ENCODE measurements around the gene CKS1B. TPM values are rescaled to one million over a fixed set of nuclear protein-coding genes. Genes with fewer than 3 reads are reported as not detected.

CKS1B gene
- polyA plus RNA-seq, 2 of the 4 experiments (the other 2 are of a cell fraction), result 356 to 725 TPM

DNA sequence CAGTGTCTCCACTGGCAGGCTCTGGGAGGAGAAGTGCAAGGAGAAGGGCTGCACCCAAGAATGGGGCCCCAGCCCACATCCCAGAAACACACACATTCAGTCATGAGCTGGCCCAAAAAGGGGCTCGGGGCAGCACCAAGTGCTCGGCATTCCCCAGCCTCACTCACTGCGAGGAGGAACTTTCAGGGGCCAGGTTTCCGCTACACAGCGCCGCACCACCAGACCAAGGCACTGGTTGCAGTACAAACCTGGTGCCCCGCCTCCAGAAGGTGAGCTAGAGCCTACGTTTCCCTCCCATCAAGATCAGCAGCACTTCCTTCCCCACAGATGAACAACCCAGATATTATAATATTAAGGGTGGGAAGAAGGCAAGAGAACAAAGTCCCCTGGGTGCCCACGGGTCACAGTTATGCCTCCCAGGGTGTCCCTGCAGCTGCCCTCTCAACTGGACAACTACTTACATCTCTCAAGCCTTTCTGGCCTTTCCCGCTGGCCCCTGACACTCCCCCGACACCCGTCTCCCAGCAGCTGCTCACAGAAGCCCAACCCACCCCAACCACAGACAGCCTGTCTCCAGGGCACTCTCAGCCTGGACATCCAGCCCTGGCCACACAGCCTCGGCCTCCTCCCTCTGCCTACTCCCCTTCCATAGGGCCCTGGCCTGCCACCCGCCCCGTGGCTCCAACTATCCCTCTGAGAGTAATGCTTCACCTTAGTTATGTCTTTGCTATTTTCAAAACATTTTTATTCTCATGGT, 22.4 kb upstream of the CKS1B start:
- Histone ChIP-seq H3K4me2 (no peak overlapping the region), H3K9me3 (no peaks in the 10 kb centered on the region), H3K4me1 (peaks cover 15% of the 10 kb centered on the region), H3K4me3 (no peak overlapping the region), H3K27ac (no peak overlapping the region)
- no peak for DNase-seq (ENCODE audit: low read depth in 1 of 2, low spot score in 1 of 2)
- FAIRE-seq, result no peak
- ChIA-PET CTCF (interaction anchor here (1.1 to 3.0 kb wide), 4 partner anchors 9 to 392 kb away, joined by 3 to 19 read pairs (median 6); partner anchors contain the start of genes PMVK and PYGO2), POLR2A (no interaction called here)
- TF ChIP-seq, protein P1, sequence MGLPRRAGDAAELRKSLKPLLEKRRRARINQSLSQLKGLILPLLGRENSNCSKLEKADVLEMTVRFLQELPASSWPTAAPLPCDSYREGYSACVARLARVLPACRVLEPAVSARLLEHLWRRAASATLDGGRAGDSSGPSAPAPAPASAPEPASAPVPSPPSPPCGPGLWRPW (IDR thresholded peaks at IDR 0.05), result no peak
- TF ChIP-seq NFE2L2 (conservative IDR thresholded peaks at IDR 0.05; ENCODE audit: low read length), result no peak
- TF ChIP-seq NR3C1 (IDR thresholded peaks at IDR 0.05), result no peak
- TF ChIP-seq ZSCAN20 (CRISPR knock-in tag; IDR thresholded peaks at IDR 0.05), result no peak
- no peak for TF ChIP-seq ESRRA (IDR thresholded peaks at IDR 0.05; ENCODE audit: borderline replicate concordance, low read length)
- no peak for TF ChIP-seq JUNB (IDR thresholded peaks at IDR 0.05)
- TF ChIP-seq JUN (IDR thresholded peaks at IDR 0.05), result no peak
- no peak for TF ChIP-seq RAD21 (conservative IDR thresholded peaks at IDR 0.05 in 1 of 2, IDR thresholded peaks at IDR 0.05 in 1 of 2)
- no peak for TF ChIP-seq EP300 (IDR thresholded peaks at IDR 0.05)
- TF ChIP-seq RCOR1 (IDR thresholded peaks at IDR 0.05; ENCODE audit: low read depth, low read length), result no peak
- TF ChIP-seq EHMT2 (IDR thresholded peaks at IDR 0.05; ENCODE audit: low read depth), result no peak
- TF ChIP-seq, protein P2, sequence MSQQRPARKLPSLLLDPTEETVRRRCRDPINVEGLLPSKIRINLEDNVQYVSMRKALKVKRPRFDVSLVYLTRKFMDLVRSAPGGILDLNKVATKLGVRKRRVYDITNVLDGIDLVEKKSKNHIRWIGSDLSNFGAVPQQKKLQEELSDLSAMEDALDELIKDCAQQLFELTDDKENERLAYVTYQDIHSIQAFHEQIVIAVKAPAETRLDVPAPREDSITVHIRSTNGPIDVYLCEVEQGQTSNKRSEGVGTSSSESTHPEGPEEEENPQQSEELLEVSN (IDR thresholded peaks at IDR 0.05; ENCODE audit: borderline replicate concordance, low read depth), result no peak
- TF ChIP-seq, protein P3, sequence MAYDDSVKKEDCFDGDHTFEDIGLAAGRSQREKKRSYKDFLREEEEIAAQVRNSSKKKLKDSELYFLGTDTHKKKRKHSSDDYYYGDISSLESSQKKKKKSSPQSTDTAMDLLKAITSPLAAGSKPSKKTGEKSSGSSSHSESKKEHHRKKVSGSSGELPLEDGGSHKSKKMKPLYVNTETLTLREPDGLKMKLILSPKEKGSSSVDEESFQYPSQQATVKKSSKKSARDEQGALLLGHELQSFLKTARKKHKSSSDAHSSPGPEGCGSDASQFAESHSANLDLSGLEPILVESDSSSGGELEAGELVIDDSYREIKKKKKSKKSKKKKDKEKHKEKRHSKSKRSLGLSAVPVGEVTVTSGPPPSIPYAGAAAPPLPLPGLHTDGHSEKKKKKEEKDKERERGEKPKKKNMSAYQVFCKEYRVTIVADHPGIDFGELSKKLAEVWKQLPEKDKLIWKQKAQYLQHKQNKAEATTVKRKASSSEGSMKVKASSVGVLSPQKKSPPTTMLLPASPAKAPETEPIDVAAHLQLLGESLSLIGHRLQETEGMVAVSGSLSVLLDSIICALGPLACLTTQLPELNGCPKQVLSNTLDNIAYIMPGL (CRISPR knock-in tag; IDR thresholded peaks at IDR 0.05; ENCODE audit: borderline replicate concordance), result no peak
- TF ChIP-seq, protein P4, sequence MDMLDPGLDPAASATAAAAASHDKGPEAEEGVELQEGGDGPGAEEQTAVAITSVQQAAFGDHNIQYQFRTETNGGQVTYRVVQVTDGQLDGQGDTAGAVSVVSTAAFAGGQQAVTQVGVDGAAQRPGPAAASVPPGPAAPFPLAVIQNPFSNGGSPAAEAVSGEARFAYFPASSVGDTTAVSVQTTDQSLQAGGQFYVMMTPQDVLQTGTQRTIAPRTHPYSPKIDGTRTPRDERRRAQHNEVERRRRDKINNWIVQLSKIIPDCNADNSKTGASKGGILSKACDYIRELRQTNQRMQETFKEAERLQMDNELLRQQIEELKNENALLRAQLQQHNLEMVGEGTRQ (IDR thresholded peaks at IDR 0.05), result no peak
- TF ChIP-seq POLR2A (IDR thresholded peaks at IDR 0.05; ENCODE audit: low read length), result no peak
- TF ChIP-seq MAFK (IDR thresholded peaks at IDR 0.05; ENCODE audit: partially characterized antibody), result no peak
- no peak for TF ChIP-seq CHD4 (IDR thresholded peaks at IDR 0.05; ENCODE audit: borderline replicate concordance)
- no peak for TF ChIP-seq TFCP2L1 (CRISPR knock-in tag; IDR thresholded peaks at IDR 0.05)
- no peak for TF ChIP-seq RFX5 (IDR thresholded peaks at IDR 0.05)
- ATAC-seq, result no peak
- 79% methylated on average over 15 of the region's 15 CpGs for WGBS (ENCODE audit: missing lambda C conversion rate)

DNA sequence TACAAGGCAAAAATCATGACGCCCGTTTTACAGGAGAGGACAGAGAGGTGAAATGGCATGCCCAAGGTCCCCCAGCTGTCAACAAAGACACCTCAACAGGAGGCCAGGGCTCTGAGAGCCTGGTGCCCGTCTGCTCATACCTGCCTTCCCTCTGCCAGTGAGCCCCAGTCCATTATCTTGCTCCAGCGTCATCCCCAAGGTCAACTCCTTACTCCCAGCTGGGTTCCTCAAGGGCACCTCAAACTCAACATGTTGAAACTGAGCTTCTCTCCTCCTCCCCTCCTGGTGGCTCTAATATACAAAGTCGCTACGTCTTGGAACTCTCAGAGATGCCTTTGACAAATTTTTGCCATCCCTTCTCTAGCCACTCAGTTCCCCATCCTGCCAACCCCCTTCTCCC, 21.8 kb upstream of the CKS1B start:
- Histone ChIP-seq H3K4me1 (peaks cover 20% of the 10 kb centered on the region), H3K4me2 (no peak overlapping the region), H3K9me3 (no peaks in the 10 kb centered on the region), H3K27ac (no peak overlapping the region), H3K4me3 (no peak overlapping the region)
- 75% methylated on average over 6 of the region's 6 CpGs for WGBS (ENCODE audit: missing lambda C conversion rate)
- DNase-seq (ENCODE audit: low read depth in 1 of 2, low spot score in 1 of 2) (no peak), FAIRE-seq (no peak), ATAC-seq (no peak)
- POLR2A ChIA-PET, result no interaction called here
- CTCF ChIA-PET, result interaction anchor here (1.0 to 3.0 kb wide), 4 partner anchors 9 to 393 kb away, joined by 3 to 19 read pairs (median 6); partner anchors contain the start of genes PMVK and PYGO2
- TF ChIP-seq RCOR1 (IDR thresholded peaks at IDR 0.05; ENCODE audit: low read depth, low read length), result no peak
- no peak for TF ChIP-seq NR3C1 (IDR thresholded peaks at IDR 0.05)
- TF ChIP-seq NPAS2 (CRISPR knock-in tag; IDR thresholded peaks at IDR 0.05; ENCODE audit: borderline replicate concordance), result no peak
- TF ChIP-seq, protein P5, sequence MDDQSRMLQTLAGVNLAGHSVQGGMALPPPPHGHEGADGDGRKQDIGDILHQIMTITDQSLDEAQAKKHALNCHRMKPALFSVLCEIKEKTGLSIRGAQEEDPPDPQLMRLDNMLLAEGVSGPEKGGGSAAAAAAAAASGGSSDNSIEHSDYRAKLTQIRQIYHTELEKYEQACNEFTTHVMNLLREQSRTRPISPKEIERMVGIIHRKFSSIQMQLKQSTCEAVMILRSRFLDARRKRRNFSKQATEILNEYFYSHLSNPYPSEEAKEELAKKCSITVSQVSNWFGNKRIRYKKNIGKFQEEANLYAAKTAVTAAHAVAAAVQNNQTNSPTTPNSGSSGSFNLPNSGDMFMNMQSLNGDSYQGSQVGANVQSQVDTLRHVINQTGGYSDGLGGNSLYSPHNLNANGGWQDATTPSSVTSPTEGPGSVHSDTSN (IDR thresholded peaks at IDR 0.05), result no peak
- TF ChIP-seq NFE2L2 (conservative IDR thresholded peaks at IDR 0.05; ENCODE audit: low read length), result no peak
- no peak for TF ChIP-seq CEBPB (IDR thresholded peaks at IDR 0.05)
- TF ChIP-seq, protein P6, sequence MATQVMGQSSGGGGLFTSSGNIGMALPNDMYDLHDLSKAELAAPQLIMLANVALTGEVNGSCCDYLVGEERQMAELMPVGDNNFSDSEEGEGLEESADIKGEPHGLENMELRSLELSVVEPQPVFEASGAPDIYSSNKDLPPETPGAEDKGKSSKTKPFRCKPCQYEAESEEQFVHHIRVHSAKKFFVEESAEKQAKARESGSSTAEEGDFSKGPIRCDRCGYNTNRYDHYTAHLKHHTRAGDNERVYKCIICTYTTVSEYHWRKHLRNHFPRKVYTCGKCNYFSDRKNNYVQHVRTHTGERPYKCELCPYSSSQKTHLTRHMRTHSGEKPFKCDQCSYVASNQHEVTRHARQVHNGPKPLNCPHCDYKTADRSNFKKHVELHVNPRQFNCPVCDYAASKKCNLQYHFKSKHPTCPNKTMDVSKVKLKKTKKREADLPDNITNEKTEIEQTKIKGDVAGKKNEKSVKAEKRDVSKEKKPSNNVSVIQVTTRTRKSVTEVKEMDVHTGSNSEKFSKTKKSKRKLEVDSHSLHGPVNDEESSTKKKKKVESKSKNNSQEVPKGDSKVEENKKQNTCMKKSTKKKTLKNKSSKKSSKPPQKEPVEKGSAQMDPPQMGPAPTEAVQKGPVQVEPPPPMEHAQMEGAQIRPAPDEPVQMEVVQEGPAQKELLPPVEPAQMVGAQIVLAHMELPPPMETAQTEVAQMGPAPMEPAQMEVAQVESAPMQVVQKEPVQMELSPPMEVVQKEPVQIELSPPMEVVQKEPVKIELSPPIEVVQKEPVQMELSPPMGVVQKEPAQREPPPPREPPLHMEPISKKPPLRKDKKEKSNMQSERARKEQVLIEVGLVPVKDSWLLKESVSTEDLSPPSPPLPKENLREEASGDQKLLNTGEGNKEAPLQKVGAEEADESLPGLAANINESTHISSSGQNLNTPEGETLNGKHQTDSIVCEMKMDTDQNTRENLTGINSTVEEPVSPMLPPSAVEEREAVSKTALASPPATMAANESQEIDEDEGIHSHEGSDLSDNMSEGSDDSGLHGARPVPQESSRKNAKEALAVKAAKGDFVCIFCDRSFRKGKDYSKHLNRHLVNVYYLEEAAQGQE (IDR thresholded peaks at IDR 0.05), result no peak
- no peak for TF ChIP-seq TP53 (CRISPR knock-in tag; IDR thresholded peaks at IDR 0.05)
- TF ChIP-seq HDAC2 (IDR thresholded peaks at IDR 0.05), result no peak
- no peak for TF ChIP-seq HOXA7 (CRISPR knock-in tag; IDR thresholded peaks at IDR 0.05)
- TF ChIP-seq FOSB (CRISPR knock-in tag; IDR thresholded peaks at IDR 0.05), result no peak
- TF ChIP-seq, protein P7, sequence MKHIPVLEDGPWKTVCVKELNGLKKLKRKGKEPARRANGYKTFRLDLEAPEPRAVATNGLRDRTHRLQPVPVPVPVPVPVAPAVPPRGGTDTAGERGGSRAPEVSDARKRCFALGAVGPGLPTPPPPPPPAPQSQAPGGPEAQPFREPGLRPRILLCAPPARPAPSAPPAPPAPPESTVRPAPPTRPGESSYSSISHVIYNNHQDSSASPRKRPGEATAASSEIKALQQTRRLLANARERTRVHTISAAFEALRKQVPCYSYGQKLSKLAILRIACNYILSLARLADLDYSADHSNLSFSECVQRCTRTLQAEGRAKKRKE (CRISPR knock-in tag; IDR thresholded peaks at IDR 0.05; ENCODE audit: low read depth), result no peak
